ENCODE results near the gene PCDHA12. TPM values are rescaled to one million over a fixed set of nuclear protein-coding genes. Genes with fewer than 3 reads are reported as not detected.
"Not testable (repeated sequence)": the region's sequence is repeated elsewhere in the genome, so short reads cannot be mapped to it uniquely, and the experiment has no call there.

The PCDHA12 gene
- total RNA-seq, 3 donors from 2014 or later: 0.48 to 6.9 (median 5.0) TPM

GRCh38 chr5:140835622-140836510 lies 39.2 kb upstream of the PCDHA12 start:
- H3K27me3 ChIP-seq: no peaks in the 10 kb centered on the region
- no peak overlapping the region for H3K27ac ChIP-seq
- intact Hi-C loops (cut with DNase I; ENCODE audit: low total_unique reads): no loop called here
- H3K9me3 ChIP-seq: peaks cover 28 to 62% of the 10 kb centered on the region in 2 donors
- no peaks in the 10 kb centered on the region for H3K4me1 ChIP-seq
- TF ChIP-seq POLR2A (IDR thresholded peaks at IDR 0.05) (no peak), CTCF (IDR thresholded peaks at IDR 0.05) (no peak), POLR2AphosphoS5 (IDR thresholded peaks at IDR 0.05) (no peak)
- no peak overlapping the region for H3K4me3 ChIP-seq
- no peaks in the 10 kb centered on the region for H3K36me3 ChIP-seq
- DNase-seq (ENCODE audit: low spot score in 2 of 2): no peak

DNA sequence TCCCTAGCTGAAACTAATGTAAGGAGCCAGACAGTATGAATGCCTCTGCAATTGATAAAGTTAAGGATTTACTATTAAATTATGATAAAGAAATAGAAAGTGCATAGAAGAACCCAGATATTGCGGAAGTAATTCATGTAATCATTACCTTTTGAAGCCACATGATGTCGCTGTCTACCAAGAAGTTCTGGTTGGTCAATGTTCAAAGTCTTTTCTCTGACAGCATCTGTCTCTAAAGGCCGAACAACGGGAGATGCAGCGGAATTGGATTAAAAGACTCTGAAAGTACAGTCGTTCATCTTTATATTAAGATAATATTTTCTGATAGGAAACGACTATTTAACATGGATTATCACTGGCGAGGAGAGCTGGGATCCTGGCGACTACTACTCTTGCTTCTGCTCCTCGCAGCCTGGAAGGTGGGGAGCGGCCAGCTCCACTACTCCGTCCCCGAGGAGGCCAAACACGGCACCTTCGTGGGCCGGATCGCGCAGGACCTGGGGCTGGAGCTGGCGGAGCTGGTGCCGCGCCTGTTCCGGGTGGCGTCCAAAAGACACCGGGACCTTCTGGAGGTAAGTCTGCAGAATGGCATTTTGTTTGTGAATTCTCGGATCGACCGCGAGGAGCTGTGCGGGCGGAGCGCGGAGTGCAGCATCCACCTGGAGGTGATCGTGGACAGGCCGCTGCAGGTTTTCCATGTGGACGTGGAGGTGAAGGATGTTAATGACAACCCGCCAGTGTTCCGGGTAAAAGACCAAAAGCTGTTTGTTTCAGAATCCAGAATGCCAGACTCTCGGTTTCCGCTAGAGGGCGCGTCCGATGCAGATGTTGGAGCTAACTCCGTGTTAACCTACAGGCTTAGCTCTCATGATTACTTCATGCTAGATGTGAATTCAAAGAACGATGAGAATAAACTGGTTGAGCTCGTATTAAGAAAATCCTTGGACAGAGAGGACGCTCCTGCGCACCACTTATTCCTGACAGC lies 33.8 kb upstream of the PCDHA12 start, which contains the start of gene PCDHA8:
Gene PCDHA8, plus strand, starts transcription at position 210 of the 985 bp plus-strand sequence. Its CDS starts 135 bp downstream, at position 345.
- Histone ChIP-seq H3K4me1 (no peaks in the 10 kb centered on the region), H3K9me3 (peaks cover 27 to 55% of the 10 kb centered on the region in 2 donors), H3K36me3 (no peaks in the 10 kb centered on the region), H3K27me3 (no peaks in the 10 kb centered on the region), H3K4me3 (no peak within 1 kb of the TSS), H3K27ac (no peak within 1 kb of the TSS)
- no peak for DNase-seq (ENCODE audit: low spot score in 2 of 2)
- intact Hi-C loops (cut with DNase I; ENCODE audit: low total_unique reads): no loop called here
- TF ChIP-seq POLR2A (IDR thresholded peaks at IDR 0.05): no peak
- no peak for TF ChIP-seq CTCF (IDR thresholded peaks at IDR 0.05)
- TF ChIP-seq POLR2AphosphoS5 (IDR thresholded peaks at IDR 0.05): no peak

GRCh38 chr5:140842798-140843733 lies 32.0 kb upstream of the PCDHA12 start:
- no peak for TF ChIP-seq POLR2A (IDR thresholded peaks at IDR 0.05)
- no peak for TF ChIP-seq POLR2AphosphoS5 (IDR thresholded peaks at IDR 0.05)
- no peak for TF ChIP-seq CTCF (IDR thresholded peaks at IDR 0.05)
- peaks cover 29 to 65% of the 10 kb centered on the region in 2 donors for H3K9me3 ChIP-seq
- H3K27me3 ChIP-seq: no peaks in the 10 kb centered on the region
- H3K4me1 ChIP-seq: no peaks in the 10 kb centered on the region
- no peak overlapping the region for H3K4me3 ChIP-seq
- no peak overlapping the region for H3K27ac ChIP-seq
- intact Hi-C loops (cut with DNase I; ENCODE audit: low total_unique reads): no loop called here
- DNase-seq (ENCODE audit: low spot score in 2 of 2): no peak
- no peaks in the 10 kb centered on the region for H3K36me3 ChIP-seq

DNA sequence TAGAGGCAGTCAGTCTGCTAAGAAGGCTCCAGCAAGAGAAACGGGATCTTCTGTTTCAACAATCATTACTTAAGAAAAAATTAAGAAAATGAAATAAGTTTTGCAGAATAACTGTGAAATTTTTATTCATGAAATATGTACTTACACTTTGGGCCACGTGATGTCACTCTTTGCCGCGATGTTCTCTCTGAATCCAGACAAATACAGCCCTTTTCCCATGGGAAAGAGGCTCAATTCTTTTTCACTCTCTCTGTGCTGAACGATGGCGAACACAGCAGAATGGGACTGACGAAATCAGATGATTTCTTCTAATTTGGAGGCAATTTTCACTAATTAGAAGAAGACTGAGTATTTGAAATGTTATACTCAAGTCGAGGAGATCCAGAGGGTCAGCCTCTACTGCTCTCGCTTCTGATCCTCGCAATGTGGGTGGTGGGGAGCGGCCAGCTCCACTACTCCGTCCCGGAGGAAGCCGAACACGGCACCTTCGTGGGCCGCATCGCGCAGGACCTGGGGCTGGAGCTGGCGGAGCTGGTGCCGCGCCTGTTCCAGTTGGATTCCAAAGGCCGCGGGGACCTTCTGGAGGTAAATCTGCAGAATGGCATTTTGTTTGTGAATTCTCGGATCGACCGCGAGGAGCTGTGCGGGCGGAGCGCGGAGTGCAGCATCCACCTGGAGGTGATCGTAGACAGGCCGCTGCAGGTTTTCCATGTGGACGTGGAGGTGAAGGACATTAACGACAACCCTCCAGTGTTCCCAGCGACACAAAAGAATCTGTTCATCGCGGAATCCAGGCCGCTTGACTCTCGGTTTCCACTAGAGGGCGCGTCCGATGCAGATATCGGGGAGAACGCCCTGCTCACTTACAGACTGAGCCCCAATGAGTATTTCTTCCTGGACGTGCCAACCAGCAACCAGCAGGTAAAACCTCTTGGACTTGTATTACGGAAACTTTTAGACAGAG lies 26.7 kb upstream of the PCDHA12 start, which contains the start of gene PCDHA9:
Gene PCDHA9, plus strand, starts transcription at position 244 of the 964 bp plus-strand sequence. Its CDS starts 114 bp downstream, at position 358.
- DNase-seq (ENCODE audit: low spot score in 2 of 2); intact Hi-C loops (cut with DNase I; ENCODE audit: low total_unique reads); H3K27me3 ChIP-seq; H3K36me3 ChIP-seq; H3K27ac ChIP-seq; H3K4me1 ChIP-seq: not testable (repeated sequence)
- H3K9me3 ChIP-seq: peaks cover 31 to 56% of the 10 kb centered on the region in 2 donors
- H3K4me3 ChIP-seq: peak within 1 kb of the TSS in 2 of 3 donors; percentile 15 to 25

DNA sequence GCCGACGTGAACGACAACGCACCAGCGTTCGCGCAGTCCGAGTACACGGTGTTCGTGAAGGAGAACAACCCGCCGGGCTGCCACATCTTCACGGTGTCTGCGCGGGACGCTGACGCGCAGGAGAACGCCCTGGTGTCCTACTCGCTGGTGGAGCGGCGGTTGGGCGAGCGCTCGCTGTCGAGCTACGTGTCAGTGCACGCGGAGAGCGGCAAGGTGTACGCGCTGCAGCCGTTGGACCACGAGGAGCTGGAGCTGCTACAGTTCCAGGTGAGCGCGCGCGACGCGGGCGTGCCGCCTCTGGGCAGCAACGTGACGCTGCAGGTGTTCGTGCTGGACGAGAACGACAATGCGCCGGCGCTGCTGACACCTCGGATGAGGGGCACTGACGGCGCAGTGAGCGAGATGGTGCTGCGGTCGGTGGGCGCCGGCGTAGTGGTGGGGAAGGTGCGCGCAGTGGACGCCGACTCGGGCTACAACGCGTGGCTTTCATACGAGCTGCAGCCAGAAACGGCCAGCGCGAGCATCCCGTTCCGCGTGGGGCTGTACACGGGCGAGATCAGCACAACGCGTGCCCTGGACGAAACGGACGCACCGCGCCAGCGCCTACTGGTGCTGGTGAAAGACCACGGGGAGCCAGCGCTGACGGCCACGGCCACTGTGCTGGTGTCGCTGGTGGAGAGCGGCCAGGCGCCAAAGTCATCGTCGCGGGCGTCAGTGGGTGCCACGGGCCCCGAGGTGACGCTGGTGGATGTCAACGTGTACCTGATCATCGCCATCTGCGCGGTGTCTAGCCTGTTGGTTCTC lies 25.1 kb upstream of the PCDHA12 start:
- H3K27me3 ChIP-seq; H3K27ac ChIP-seq; intact Hi-C loops (cut with DNase I; ENCODE audit: low total_unique reads); DNase-seq (ENCODE audit: low spot score in 2 of 2); H3K4me3 ChIP-seq; H3K4me1 ChIP-seq; H3K36me3 ChIP-seq: not testable (repeated sequence)
- H3K9me3 ChIP-seq: peaks cover 30 to 48% of the 10 kb centered on the region in 2 donors
